Neutrophil (primary cell): ENCODE data around the gene COQ10B.
A peak's percentile ranks its signal among the peaks of the same experiment; 100 is the strongest.
"Not testable (repeated sequence)": the region's sequence is repeated elsewhere in the genome, so short reads cannot be mapped to it uniquely, and the experiment has no call there.

ENCODE experiments used
- H3K27ac ChIP-seq: fragments of 200-600 bp; sonication (generic); 2 replicates; pipeline ENCODE4 v1.5.1; 2016; ENCODE audit warnings: mild to moderate bottlenecking, moderate library complexity
- H3K27me3 ChIP-seq: fragments of 200-600 bp; sonication (generic); 2 replicates; pipeline ENCODE4 v1.6.0; 2016; ENCODE audit warnings: mild to moderate bottlenecking
- H3K36me3 ChIP-seq: fragments of 200-600 bp; sonication (generic); 2 replicates; pipeline ENCODE4 v1.5.1; 2017
- H3K4me1 ChIP-seq, 2 experiments: fragments of 200-600 bp in 1 of 2; sonication (generic) in 1 of 2; 1 replicate in 1 of 2; 2 replicates in 1 of 2; pipeline versions ENCODE4 v1.5.1 to v1.6.1; 2013 to 2016; ENCODE audit warnings: low read depth in 1 of 2, low read length in 1 of 2, mild to moderate bottlenecking in 1 of 2, moderate library complexity in 1 of 2; ENCODE audit not compliant: control insufficient read depth in 1 of 2, insufficient read depth in 1 of 2
- H3K4me3 ChIP-seq, 2 experiments: fragments of 200-600 bp in 1 of 2; sonication (generic) in 1 of 2; 1 replicate in 1 of 2; 2 replicates in 1 of 2; pipeline ENCODE4 v1.5.1; 2013 to 2016; ENCODE audit warnings: low read depth in 1 of 2, low read length in 1 of 2, mild to moderate bottlenecking in 1 of 2, moderate library complexity in 1 of 2
- H3K9me3 ChIP-seq: fragments of 200-600 bp; sonication (generic); 2 replicates; pipeline ENCODE4 v1.5.1; 2016
- TF ChIP-seq, protein P1 (sequence below): fragments of 200-600 bp; sonication (generic); IDR thresholded peaks from 2 replicates; pipeline ENCODE4 v1.5.1; 2016; ENCODE audit warnings: antibody characterized with exemption

The COQ10B gene

DNA sequence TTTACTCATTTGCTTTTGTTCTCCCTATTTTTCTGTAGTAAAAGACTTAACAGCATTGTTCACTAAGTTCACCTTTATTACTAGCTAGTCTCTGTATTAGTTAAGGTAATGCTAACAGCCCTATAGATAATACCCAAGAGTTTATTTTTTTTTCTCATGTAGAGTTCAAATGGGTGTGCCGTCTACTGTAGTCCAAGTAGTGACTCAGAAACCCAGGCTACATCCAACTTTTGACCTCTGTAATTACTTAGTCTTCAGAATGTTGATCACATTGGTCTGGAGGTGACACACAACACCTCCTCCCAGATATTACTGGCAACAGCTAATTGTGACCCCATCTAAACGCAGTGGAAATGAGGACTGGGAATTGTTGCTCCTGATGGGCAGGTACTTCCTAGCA, 7.7 kb downstream of the COQ10B start:
- H3K36me3 ChIP-seq = peaks cover 61% of the 10 kb centered on the region
- no peak overlapping the region for H3K4me3 ChIP-seq
- H3K4me1 ChIP-seq = peaks cover 0 to 4% of the 10 kb centered on the region in 2 experiments
- TF ChIP-seq, protein P1, sequence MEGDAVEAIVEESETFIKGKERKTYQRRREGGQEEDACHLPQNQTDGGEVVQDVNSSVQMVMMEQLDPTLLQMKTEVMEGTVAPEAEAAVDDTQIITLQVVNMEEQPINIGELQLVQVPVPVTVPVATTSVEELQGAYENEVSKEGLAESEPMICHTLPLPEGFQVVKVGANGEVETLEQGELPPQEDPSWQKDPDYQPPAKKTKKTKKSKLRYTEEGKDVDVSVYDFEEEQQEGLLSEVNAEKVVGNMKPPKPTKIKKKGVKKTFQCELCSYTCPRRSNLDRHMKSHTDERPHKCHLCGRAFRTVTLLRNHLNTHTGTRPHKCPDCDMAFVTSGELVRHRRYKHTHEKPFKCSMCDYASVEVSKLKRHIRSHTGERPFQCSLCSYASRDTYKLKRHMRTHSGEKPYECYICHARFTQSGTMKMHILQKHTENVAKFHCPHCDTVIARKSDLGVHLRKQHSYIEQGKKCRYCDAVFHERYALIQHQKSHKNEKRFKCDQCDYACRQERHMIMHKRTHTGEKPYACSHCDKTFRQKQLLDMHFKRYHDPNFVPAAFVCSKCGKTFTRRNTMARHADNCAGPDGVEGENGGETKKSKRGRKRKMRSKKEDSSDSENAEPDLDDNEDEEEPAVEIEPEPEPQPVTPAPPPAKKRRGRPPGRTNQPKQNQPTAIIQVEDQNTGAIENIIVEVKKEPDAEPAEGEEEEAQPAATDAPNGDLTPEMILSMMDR = no peak
- H3K27ac ChIP-seq = no peak overlapping the region
- H3K27me3 ChIP-seq = no peaks in the 10 kb centered on the region
- H3K9me3 ChIP-seq = no peaks in the 10 kb centered on the region

DNA sequence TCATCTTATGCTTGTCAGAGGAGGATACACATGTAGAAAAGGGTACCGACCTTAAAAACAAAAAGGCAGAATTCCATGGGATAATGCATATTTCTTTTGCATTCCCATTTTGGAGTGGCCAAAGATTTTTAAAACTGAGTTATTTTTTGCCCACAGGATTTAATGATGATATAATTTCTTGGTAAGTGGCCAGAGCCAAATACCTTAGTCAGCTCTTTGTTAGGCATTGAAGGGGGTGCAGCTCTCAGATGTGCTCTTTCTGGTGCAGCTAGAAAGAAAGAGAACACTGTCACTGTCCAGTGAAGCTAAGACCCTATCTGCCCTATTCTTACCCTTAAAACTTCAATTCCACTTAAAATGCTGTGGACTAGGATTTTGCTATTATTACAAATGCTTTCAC, 10.8 kb downstream of the COQ10B start:
- H3K4me3 ChIP-seq = no peak overlapping the region
- no peaks in the 10 kb centered on the region for H3K9me3 ChIP-seq
- peaks cover 84% of the 10 kb centered on the region for H3K36me3 ChIP-seq
- peak overlapping the region; percentile 23 for H3K27ac ChIP-seq
- TF ChIP-seq, protein P1 = no peak
- no peaks in the 10 kb centered on the region for H3K27me3 ChIP-seq
- H3K4me1 ChIP-seq = no peaks in the 10 kb centered on the region

DNA sequence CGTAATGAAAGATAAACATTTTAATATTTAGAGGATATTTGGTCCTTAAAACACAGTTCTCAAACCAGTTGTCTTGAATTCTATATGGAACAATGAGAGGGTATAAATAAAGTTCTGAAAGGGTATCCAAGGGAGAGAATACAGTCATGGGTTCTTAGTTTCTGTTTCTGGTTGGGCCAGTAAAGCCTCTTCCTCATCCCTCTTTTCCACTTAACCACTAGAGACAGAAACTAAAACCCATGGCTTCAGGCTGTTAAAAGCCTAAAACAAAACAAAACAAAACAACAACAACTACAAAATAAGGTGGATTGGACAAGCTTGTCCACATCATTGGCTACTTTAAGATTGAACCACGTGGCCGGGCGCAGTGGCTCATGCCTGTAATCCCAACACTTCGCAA, 18.8 kb downstream of the COQ10B start:
- Histone ChIP-seq H3K9me3 (no peaks in the 10 kb centered on the region), H3K4me3 (no peak overlapping the region), H3K27me3 (no peaks in the 10 kb centered on the region), H3K27ac (peak overlapping the region; percentile 15), H3K36me3 (peaks cover 89% of the 10 kb centered on the region), H3K4me1 (peaks cover 6% of the 10 kb centered on the region in 2 experiments)
- TF ChIP-seq, protein P1 = no peak

DNA sequence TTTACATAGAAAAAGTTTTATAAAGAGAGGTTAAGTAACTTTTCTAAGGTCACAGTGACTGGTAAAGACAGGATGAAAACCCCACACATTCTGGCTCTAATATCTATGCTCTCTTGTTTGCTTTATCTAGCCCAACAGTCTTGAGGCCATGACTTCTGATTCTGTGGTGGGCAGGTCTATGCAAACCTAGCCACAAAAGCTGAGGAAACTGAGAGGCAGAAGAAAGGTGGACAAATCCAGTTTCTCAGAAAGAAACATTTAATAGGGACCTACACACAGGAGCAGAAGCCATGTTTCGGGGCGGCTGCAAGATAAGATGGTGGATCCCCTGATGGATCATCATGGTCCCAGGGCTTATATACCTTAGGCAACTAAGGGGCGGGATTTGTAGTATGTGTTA, 24.4 kb downstream of the COQ10B start:
- H3K27me3 ChIP-seq = no peaks in the 10 kb centered on the region
- H3K27ac ChIP-seq = peak overlapping the region; percentile 92
- TF ChIP-seq, protein P1 = no peak
- peaks cover 52% of the 10 kb centered on the region for H3K36me3 ChIP-seq
- H3K4me1 ChIP-seq = peaks cover 41 to 50% of the 10 kb centered on the region in 2 experiments
- no peaks in the 10 kb centered on the region for H3K9me3 ChIP-seq
- H3K4me3 ChIP-seq = no peak overlapping the region

DNA sequence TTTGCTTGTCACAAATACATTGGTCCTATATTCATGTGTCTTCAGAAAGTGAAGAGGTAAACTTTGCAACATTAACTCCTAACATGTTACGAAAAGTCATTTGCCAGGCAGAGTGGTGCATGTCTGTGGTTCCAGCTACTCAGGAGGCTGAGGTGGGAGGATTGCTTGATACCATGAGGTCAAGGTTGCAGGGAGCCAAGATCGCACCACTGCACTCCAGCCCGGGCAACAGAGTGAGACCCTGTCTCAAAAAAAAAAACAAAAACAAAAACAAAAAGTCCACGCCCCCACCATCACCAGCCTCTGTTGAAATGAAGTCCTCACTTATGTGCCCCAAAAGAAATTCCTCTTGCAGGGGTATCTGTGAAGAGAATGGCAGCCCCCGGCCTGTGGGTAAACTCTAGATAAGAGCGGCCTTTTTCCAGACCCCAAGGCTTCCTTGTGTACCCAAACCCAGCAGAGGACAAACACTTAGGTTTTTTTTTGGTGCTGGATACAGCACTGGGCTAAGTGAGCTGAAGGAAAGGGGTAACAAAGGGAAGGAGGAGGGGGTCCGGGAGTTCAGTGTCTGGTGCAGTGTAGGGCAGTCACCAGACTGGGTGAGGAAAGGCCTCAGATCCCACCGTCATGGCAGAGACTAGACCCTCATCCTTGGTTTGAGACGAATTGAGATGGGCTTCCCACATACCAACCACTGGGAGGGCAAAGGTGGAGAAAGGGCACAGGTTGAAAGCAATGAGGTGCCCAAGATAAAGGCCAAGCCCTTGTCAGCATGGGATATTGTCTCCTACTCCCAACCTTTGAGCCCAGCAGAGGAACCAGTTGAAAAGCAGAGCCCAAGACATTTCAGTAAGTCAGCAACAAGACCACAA, 27.0 kb downstream of the COQ10B start:
- Histone ChIP-seq H3K27ac (peak overlapping the region; percentile 92), H3K27me3 (no peaks in the 10 kb centered on the region), H3K4me1 (peaks cover 64 to 71% of the 10 kb centered on the region in 2 experiments), H3K4me3 (no peak overlapping the region), H3K36me3 (peaks cover 27% of the 10 kb centered on the region), H3K9me3 (no peaks in the 10 kb centered on the region)
- TF ChIP-seq, protein P1 = no peak

DNA sequence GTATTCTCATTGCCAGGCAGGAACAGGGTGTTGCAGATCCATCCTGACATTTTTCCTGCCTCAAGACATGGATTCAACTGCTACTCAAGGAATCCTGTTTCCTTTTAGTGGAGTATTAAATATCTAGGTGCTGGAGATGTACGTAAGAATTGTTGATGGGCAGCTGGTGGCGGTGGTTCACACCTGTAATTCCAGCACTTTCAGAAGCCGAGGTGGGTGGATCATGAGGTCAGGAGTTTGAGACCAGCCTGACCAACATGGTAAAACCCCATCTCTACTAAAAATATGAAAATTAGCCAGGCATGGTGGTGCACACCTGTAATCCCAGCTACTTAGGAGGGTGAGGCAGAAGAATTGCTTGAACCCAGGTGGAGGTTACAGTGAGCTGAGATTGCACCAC, 30.9 kb downstream of the COQ10B start:
- H3K27ac ChIP-seq = peak overlapping the region; percentile 92
- not testable (repeated sequence) for H3K27me3 ChIP-seq, H3K9me3 ChIP-seq, H3K4me3 ChIP-seq
- peaks cover 44% of the 10 kb centered on the region for H3K36me3 ChIP-seq
- H3K4me1 ChIP-seq = peaks cover 37 to 43% of the 10 kb centered on the region in 2 experiments
